ENCODE results near the gene HGF.

The HGF gene

DNA sequence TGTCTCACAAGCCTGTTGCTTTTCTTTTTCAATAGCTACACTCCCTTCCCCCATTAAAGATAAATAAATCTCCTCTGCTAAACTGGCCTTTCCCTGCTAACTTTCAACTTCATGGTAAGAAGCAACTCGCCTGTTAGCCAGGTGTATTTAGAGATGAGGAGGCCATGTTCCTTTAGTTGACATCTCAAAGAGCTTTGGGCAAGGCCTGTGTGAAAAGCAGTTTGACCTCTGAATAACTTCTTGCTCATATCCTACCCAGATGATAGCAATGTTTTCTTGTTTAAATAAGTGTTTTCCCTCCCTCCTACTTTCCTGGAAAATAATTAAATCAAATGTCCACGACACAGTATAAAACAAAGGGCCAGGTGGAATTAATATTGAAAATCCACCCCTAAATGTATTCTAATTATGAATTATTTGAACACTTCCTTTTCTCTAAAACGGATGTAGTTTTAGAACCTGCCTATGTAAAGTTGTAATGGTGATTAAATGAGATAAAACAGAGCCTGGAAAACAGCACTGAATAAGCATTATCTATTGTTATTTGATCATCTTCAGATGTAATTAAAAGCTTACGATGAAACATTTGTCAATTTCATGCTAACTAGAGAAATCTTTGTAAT is 78.5 kb downstream of the HGF start:
- Histone ChIP-seq H3K4me2 (ENCODE audit: low read depth, low read length, poor library complexity, severe bottlenecking) (no peak overlapping the region), H3K4me3 (ENCODE audit: low read length, poor library complexity, severe bottlenecking) (no peak overlapping the region)

DNA sequence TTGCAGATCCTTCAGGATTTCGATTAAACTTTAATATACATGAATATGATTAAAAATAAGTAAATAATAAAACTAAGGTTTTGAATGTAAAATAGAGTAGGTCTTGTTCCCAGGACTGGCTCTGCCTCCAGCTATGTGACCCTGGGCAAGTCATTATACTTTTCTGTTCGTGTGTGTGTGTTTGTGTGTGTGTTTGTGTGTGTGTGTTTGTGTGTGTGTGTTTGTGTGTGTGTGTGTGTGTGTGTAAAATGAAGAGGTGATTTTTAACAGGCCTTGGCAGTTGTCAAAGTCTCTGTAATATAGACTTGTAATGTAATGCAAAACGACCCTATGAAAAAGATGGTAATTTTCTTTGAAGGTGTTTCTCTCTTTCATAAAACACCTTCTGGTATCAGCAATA is 79.2 kb downstream of the HGF start:
- Histone ChIP-seq H3K4me3 (ENCODE audit: low read length, poor library complexity, severe bottlenecking) (no peak overlapping the region), H3K9me2 (replicated peaks; ENCODE audit: low read depth, low read length) (no peaks in the 10 kb centered on the region), H2AFZ (ENCODE audit: low read length) (no peak overlapping the region), H3K4me1 (ENCODE audit: insufficient read depth, low read length, poor library complexity, severe bottlenecking) (no peaks in the 10 kb centered on the region), H3K4me2 (ENCODE audit: low read depth, low read length, poor library complexity, severe bottlenecking) (no peak overlapping the region), H3F3A (ENCODE audit: low read depth) (no peaks in the 10 kb centered on the region), H3K27me3 (ENCODE audit: insufficient read depth, low read length, poor library complexity, severe bottlenecking) (no peaks in the 10 kb centered on the region), H3K79me2 (ENCODE audit: insufficient read depth, low read length) (no peaks in the 10 kb centered on the region), H4K20me1 (ENCODE audit: insufficient read depth, low read length, poor library complexity, severe bottlenecking) (no peaks in the 10 kb centered on the region), H3K9me3 (ENCODE audit: insufficient read depth, low read depth, low read length) (no peaks in the 10 kb centered on the region), H3K36me3 (ENCODE audit: insufficient read depth, low read length) (no peaks in the 10 kb centered on the region), H3K9ac (ENCODE audit: low read depth, low read length, poor library complexity, severe bottlenecking) (no peak overlapping the region)
- TF ChIP-seq EZH2phosphoT487 (IDR thresholded peaks at IDR 0.05; ENCODE audit: borderline replicate concordance) = no peak
- TF ChIP-seq CTCF (conservative IDR thresholded peaks at IDR 0.05; ENCODE audit: low read length) = no peak

More for the DNA sequence above, 78.5 kb downstream of the HGF start:
- TF ChIP-seq CTCF (conservative IDR thresholded peaks at IDR 0.05; ENCODE audit: low read length) = no peak
- no peak for TF ChIP-seq EZH2phosphoT487 (IDR thresholded peaks at IDR 0.05; ENCODE audit: borderline replicate concordance)
- Histone ChIP-seq H2AFZ (ENCODE audit: low read length) (no peak overlapping the region), H3K36me3 (ENCODE audit: insufficient read depth, low read length) (no peaks in the 10 kb centered on the region), H3F3A (ENCODE audit: low read depth) (no peaks in the 10 kb centered on the region), H3K9me3 (ENCODE audit: insufficient read depth, low read depth, low read length) (no peaks in the 10 kb centered on the region), H4K20me1 (ENCODE audit: insufficient read depth, low read length, poor library complexity, severe bottlenecking) (no peaks in the 10 kb centered on the region), H3K4me1 (ENCODE audit: insufficient read depth, low read length, poor library complexity, severe bottlenecking) (no peaks in the 10 kb centered on the region), H3K79me2 (ENCODE audit: insufficient read depth, low read length) (no peaks in the 10 kb centered on the region), H3K9me2 (replicated peaks; ENCODE audit: low read depth, low read length) (no peaks in the 10 kb centered on the region), H3K9ac (ENCODE audit: low read depth, low read length, poor library complexity, severe bottlenecking) (no peak overlapping the region), H3K27me3 (ENCODE audit: insufficient read depth, low read length, poor library complexity, severe bottlenecking) (no peaks in the 10 kb centered on the region)

GRCh38 chr7:81690251-81690650 is 79.6 kb downstream of the HGF start:
- no peak overlapping the region for H3K4me3 ChIP-seq (ENCODE audit: low read length, poor library complexity, severe bottlenecking)
- no peak overlapping the region for H3K9ac ChIP-seq (ENCODE audit: low read depth, low read length, poor library complexity, severe bottlenecking)
- no peaks in the 10 kb centered on the region for H3K27me3 ChIP-seq (ENCODE audit: insufficient read depth, low read length, poor library complexity, severe bottlenecking)
- no peak overlapping the region for H2AFZ ChIP-seq (ENCODE audit: low read length)
- no peaks in the 10 kb centered on the region for H3K9me2 ChIP-seq (replicated peaks; ENCODE audit: low read depth, low read length)
- H4K20me1 ChIP-seq (ENCODE audit: insufficient read depth, low read length, poor library complexity, severe bottlenecking) = no peaks in the 10 kb centered on the region
- no peaks in the 10 kb centered on the region for H3K9me3 ChIP-seq (ENCODE audit: insufficient read depth, low read depth, low read length)
- no peaks in the 10 kb centered on the region for H3K36me3 ChIP-seq (ENCODE audit: insufficient read depth, low read length)
- TF ChIP-seq CTCF (conservative IDR thresholded peaks at IDR 0.05; ENCODE audit: low read length) (no peak), EZH2phosphoT487 (IDR thresholded peaks at IDR 0.05; ENCODE audit: borderline replicate concordance) (no peak)
- H3K4me1 ChIP-seq (ENCODE audit: insufficient read depth, low read length, poor library complexity, severe bottlenecking) = no peaks in the 10 kb centered on the region
- H3F3A ChIP-seq (ENCODE audit: low read depth) = no peaks in the 10 kb centered on the region
- no peaks in the 10 kb centered on the region for H3K79me2 ChIP-seq (ENCODE audit: insufficient read depth, low read length)
- H3K4me2 ChIP-seq (ENCODE audit: low read depth, low read length, poor library complexity, severe bottlenecking) = no peak overlapping the region

Data from Loucy (cell line).